Pancreas (tissue), 10 donors: ENCODE measurements around the gene HECTD4. TPM values are rescaled to one million over a fixed set of nuclear protein-coding genes. Genes with fewer than 3 reads are reported as not detected.

Experiments
- ATAC-seq, 4 donors: fragments of 200-7000 bp; cut with Tn5 transposase; one replicate each; pipeline versions ENCODE4 v1.8.0 to v1.9.1; 2020; ENCODE audit warnings: mild to moderate bottlenecking in 4 of 4, moderate library complexity in 4 of 4
- DNase-seq, 6 donors: peaks; one replicate each; pipeline ENCODE4 v3.0.0-alpha.2; 2020
- FAIRE-seq: peaks from 2 replicates; lab custom pipeline; 2012; peaks lifted over from hg19 to GRCh38; lab: Jason Lieb, UNC
- H3K27ac ChIP-seq, 4 donors: fragments of 200-600 bp; sonication (generic); 1 replicate in 3 of 4; 2 replicates in 1 of 4; pipeline versions ENCODE4 v1.5.0 to v1.8.0; 2020
- H3K27me3 ChIP-seq, 4 donors: fragments of 200-600 bp; one replicate each; pipeline ENCODE4 v1.8.0; 2021
- H3K36me3 ChIP-seq, 3 donors: fragments of 200-600 bp; sonication (generic) in 1 of 3; one replicate each; pipeline versions ENCODE4 v1.5.0 to v1.8.0; 2020 to 2021
- H3K4me1 ChIP-seq, 3 donors: fragments of 200-600 bp; one replicate each; pipeline ENCODE4 v1.8.0; 2021
- H3K4me3 ChIP-seq, 4 donors: fragments of 200-600 bp; sonication (generic) in 2 of 4; one replicate each; pipeline versions ENCODE4 v1.5.0 to v1.8.0; 2020 to 2021
- H3K9me3 ChIP-seq, 4 donors: fragments of 200-600 bp; one replicate each; pipeline ENCODE4 v1.8.0; 2021
- CTCF ChIP-seq, 4 donors: fragments of 200-600 bp; sonication (generic) in 3 of 4; IDR thresholded peaks; one replicate each; pipeline versions ENCODE4 v1.5.0 to v1.8.0; 2021; ENCODE audit warnings: antibody characterized with exemption in 4 of 4
- whole genome bisulfite sequencing, 2 donors: extraction: QIAGEN DNeasy Blood & Tissue Kit; methylation state at CpG; one replicate each; pipeline ENCODE4 v1.1.7; 2013; 5-methylcytosine and 5-hydroxymethylcytosine counted together
- intact Hi-C, 3 donors: fragments of 100-400 bp; cut with DNase I; formaldehyde crosslinking; loops; one replicate each; pipeline versions ENCODE4 v1.11.1 to v1.14.2; 2022
- polyA plus RNA-seq, 2 donors: library from polyadenylated mRNA; stranded (reverse); fragments of 200-250 nt; gene quantifications; one replicate each; pipeline ENCODE4 v1.2.3, GENCODE V29; 2013
- total RNA-seq, 6 donors: library from RNA; stranded (reverse); fragmentation: NEBNext Ultra II Directional in 4 of 6; extraction: Animal tissue kit (Norgen Biotek cat#: 25700) in 4 of 6; gene quantifications; one replicate each; pipeline versions ENCODE4 v1.2.1 to v1.2.4, GENCODE V29; 2021 to 2023
- donor health status: healthy with polysubstance abuse.
- donor health status: DM: no; HTN: no; CAD: no; lungs with moderate emphysema.
- donor health status: DM: no; HTN: no; CAD: no.
- donor health status: control.
- donor health status: control.
- donor health status: Bipolar disorder and iron deficiency.
- donor health status: DM: yes; HTN: yes; CAD: no.
- donor health status: DM: no; HTN: no; CAD: no.
- donor health status: DM: no; HTN: no; CAD: no.
- donor health status: DM: yes; HTN: yes; CAD: no.

HECTD4 gene
- total and polyA plus RNA-seq, 8 donors: 17.9 to 38.4 (median 26.4) TPM

DNA sequence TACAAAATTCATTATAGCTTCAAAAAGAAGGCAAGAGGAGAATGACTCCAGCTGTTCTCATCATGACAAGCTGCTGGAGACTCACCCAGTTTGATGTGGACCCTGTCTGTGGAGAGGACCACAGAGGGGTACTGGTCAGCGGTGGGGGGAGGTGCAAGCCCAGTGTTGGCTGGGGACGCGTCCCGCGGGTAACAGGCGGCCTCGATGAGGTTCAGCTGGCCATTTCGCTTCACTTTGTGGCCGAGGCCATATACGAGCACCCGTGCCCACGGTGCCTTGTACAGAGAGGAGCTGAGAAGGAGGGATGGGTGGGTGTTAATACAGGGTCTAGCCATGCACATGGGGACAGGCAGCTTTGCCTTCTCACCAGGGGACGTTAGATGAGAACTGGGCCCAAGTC is 189.8 kb downstream of the HECTD4 start:
- WGBS, 2 donors: 93 to 94% methylated on average over 13 of the region's 13 CpGs
- peaks cover 0 to 38% (median 7%) of the 10 kb centered on the region in 3 donors for H3K36me3 ChIP-seq
- intact Hi-C loops: loop anchor here in 1 of 3 donors (10.0 kb wide), 1 partner anchor 192 kb away; the partner anchor contains the start of gene HECTD4
- ATAC-seq (no peak), FAIRE-seq (no peak), DNase-seq (no peak)
- no peaks in the 10 kb centered on the region for H3K27me3 ChIP-seq
- no peak overlapping the region for H3K27ac ChIP-seq
- no peaks in the 10 kb centered on the region for H3K9me3 ChIP-seq
- no peaks in the 10 kb centered on the region for H3K4me1 ChIP-seq
- no peak for TF ChIP-seq CTCF (IDR thresholded peaks at IDR 0.05)
- H3K4me3 ChIP-seq: no peak overlapping the region

DNA sequence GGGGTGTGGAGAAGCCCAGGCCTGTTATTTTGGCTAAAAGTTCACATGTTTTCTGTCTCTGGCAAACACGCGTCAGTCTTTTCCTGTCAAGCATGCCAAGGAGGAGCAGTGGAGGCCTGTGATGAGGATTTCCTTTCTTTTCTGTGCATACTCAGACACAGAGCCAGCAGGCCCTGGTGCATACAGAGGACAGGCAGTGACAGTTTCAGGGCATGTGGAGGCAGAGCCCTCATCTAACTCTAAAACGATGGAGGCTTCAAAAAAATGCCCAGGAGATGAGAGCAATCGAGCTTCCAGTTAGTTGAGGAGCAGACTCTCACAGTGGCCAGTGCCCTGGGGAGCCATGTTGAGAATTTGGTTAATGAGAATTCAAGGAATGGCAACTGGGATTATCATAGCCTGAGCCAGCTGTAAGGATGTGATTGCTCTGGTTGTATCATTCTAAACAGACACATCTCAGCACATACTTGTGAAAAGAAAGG is 190.3 kb downstream of the HECTD4 start:
- Histone ChIP-seq H3K4me3 (no peak overlapping the region), H3K27ac (no peak overlapping the region), H3K27me3 (no peaks in the 10 kb centered on the region), H3K36me3 (peaks cover 0 to 38% (median 7%) of the 10 kb centered on the region in 3 donors), H3K9me3 (no peaks in the 10 kb centered on the region), H3K4me1 (no peaks in the 10 kb centered on the region)
- no peak for DNase-seq
- 68 to 75% methylated on average over 4 of the region's 4 CpGs for WGBS, 2 donors
- ATAC-seq: no peak
- TF ChIP-seq CTCF (IDR thresholded peaks at IDR 0.05): no peak
- intact Hi-C loops: loop anchor here in 1 of 3 donors (10.0 kb wide), 1 partner anchor 193 kb away; the partner anchor contains the start of gene HECTD4
- FAIRE-seq: no peak

- no peak for ATAC-seq
These were observed 191.0 kb downstream of the HECTD4 start for GRCh38 chr12:112191201-112191600.

GRCh38 chr12:112190231-112191025 is 191.8 kb downstream of the HECTD4 start:
- no peaks in the 10 kb centered on the region for H3K27me3 ChIP-seq
- H3K4me3 ChIP-seq: no peak overlapping the region
- FAIRE-seq (no peak), ATAC-seq (peak in 3 of 4 donors; percentile 59 to 79 (median 79)), DNase-seq (peak in 5 of 6 donors; percentile 32 to 64 (median 47))
- no peaks in the 10 kb centered on the region for H3K4me1 ChIP-seq
- no peak for TF ChIP-seq CTCF (IDR thresholded peaks at IDR 0.05)
- H3K9me3 ChIP-seq: no peaks in the 10 kb centered on the region
- no peak overlapping the region for H3K27ac ChIP-seq
- intact Hi-C loops: loop anchor here in 1 of 3 donors (10.0 kb wide), 1 partner anchor 194 kb away; the partner anchor contains the start of gene HECTD4
- WGBS, 2 donors: 52 to 58% methylated on average over 5 of the region's 5 CpGs
- H3K36me3 ChIP-seq: peaks cover 0 to 38% (median 7%) of the 10 kb centered on the region in 3 donors

More at GRCh38 chr12:112191201-112191600, 191.0 kb downstream of the HECTD4 start:
- Histone ChIP-seq H3K36me3 (peaks cover 0 to 38% (median 7%) of the 10 kb centered on the region in 3 donors), H3K27me3 (no peaks in the 10 kb centered on the region), H3K4me3 (no peak overlapping the region), H3K9me3 (no peaks in the 10 kb centered on the region), H3K27ac (no peak overlapping the region), H3K4me1 (no peaks in the 10 kb centered on the region)
- intact Hi-C loops: loop anchor here in 1 of 3 donors (10.0 kb wide), 1 partner anchor 194 kb away; the partner anchor contains the start of gene HECTD4
- DNase-seq: no peak
- TF ChIP-seq CTCF (IDR thresholded peaks at IDR 0.05): no peak
- no peak for FAIRE-seq
- WGBS, 2 donors: 64 to 65% methylated on average over 2 of the region's 2 CpGs
